ENCODE data around the gene TP53TG5.

The TP53TG5 gene

DNA sequence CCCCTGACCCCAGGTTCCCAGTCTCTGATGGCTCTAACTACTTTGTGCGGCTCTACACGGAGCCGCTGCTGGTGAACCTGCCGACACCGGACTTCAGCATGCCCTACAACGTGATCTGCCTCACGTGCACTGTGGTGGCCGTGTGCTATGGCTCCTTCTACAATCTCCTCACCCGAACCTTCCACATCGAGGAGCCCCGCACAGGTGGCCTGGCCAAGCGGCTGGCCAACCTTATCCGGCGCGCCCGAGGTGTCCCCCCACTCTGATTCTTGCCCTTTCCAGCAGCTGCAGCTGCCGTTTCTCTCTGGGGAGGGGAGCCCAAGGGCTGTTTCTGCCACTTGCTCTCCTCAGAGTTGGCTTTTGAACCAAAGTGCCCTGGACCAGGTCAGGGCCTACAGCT lies 47.4 kb upstream of the TP53TG5 start:
- Histone ChIP-seq H3K4me3 (ENCODE audit: low read depth in 1 of 2, low read length in 2 of 2) (no peak overlapping the region), H3K4me2 (ENCODE audit: insufficient read depth, low read length) (no peak overlapping the region), H3K4me1 (ENCODE audit: insufficient read depth, low read length) (no peaks in the 10 kb centered on the region), H3K27ac (ENCODE audit: low read length) (no peak overlapping the region), H3K9ac (ENCODE audit: low read depth, low read length) (no peak overlapping the region), H2AFZ (ENCODE audit: low read depth, low read length) (no peak overlapping the region), H4K20me1 (ENCODE audit: insufficient read depth, low read length) (no peaks in the 10 kb centered on the region), H3K27me3 (ENCODE audit: insufficient read depth, low read length, poor library complexity) (no peaks in the 10 kb centered on the region), H3K36me3 (ENCODE audit: insufficient read depth, low read length) (peaks cover 56% of the 10 kb centered on the region), H3K9me3 (ENCODE audit: insufficient read depth, low read length, severe bottlenecking) (no peaks in the 10 kb centered on the region), H3K79me2 (ENCODE audit: insufficient read depth, low read length) (no peaks in the 10 kb centered on the region)
- no peak for TF ChIP-seq EZH2 (IDR thresholded peaks at IDR 0.05; ENCODE audit: borderline replicate concordance, low read depth, low read length, severe bottlenecking)
- TF ChIP-seq, protein P1, sequence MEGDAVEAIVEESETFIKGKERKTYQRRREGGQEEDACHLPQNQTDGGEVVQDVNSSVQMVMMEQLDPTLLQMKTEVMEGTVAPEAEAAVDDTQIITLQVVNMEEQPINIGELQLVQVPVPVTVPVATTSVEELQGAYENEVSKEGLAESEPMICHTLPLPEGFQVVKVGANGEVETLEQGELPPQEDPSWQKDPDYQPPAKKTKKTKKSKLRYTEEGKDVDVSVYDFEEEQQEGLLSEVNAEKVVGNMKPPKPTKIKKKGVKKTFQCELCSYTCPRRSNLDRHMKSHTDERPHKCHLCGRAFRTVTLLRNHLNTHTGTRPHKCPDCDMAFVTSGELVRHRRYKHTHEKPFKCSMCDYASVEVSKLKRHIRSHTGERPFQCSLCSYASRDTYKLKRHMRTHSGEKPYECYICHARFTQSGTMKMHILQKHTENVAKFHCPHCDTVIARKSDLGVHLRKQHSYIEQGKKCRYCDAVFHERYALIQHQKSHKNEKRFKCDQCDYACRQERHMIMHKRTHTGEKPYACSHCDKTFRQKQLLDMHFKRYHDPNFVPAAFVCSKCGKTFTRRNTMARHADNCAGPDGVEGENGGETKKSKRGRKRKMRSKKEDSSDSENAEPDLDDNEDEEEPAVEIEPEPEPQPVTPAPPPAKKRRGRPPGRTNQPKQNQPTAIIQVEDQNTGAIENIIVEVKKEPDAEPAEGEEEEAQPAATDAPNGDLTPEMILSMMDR (IDR thresholded peaks at IDR 0.05; ENCODE audit: borderline replicate concordance, extremely low read depth, low read length, poor library complexity, severe bottlenecking): no peak
- ATAC-seq (ENCODE audit: insufficient read depth, low read depth): no peak
- no peak for DNase-seq

DNA sequence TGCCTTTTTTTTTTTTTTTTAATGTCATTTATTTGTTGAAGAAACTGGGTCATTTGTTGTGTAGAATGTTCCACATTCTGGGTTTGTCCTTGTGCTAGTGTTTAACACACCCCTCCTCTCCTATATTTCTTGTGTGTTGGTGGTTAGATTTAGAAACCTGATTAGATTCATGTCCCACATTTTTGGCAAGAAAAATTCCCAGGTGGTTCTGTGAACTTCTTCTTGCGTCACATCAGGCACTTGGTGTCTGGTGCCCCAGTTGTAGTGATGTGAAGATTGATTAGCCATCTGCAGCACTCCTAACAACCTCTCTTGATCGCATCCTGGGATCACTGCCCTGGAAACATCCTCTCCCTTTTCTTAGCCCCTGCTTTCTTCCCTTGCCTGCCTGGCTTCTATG lies 45.6 kb upstream of the TP53TG5 start:
- peaks cover 75% of the 10 kb centered on the region for H3K36me3 ChIP-seq (ENCODE audit: insufficient read depth, low read length)
- DNase-seq (no peak), ATAC-seq (ENCODE audit: insufficient read depth, low read depth) (no peak)

DNA sequence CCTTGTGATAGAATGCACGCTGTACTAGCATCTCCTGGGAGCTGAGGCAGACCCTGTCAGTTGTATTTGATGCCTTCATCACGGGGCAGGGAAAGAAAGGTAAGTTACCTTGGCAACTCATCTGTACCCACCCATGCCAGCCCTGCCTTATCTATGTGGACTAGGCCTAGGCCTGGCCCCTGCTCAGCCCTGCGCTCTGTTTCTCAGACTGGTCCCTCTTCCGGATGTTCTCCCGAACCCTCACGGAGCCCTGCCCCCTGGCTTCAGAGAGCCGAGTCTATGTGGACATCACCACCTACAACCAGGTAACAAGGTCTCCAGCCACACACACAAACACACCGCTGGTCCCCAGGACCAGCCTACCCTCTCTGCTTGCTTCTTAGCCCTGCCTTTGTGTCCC lies 42.0 kb upstream of the TP53TG5 start:
- Histone ChIP-seq H3K36me3 (ENCODE audit: insufficient read depth, low read length) (peaks cover 75% of the 10 kb centered on the region), H2AFZ (ENCODE audit: low read depth, low read length) (no peak overlapping the region), H3K9me3 (ENCODE audit: insufficient read depth, low read length, severe bottlenecking) (no peaks in the 10 kb centered on the region), H3K27ac (ENCODE audit: low read length) (no peak overlapping the region), H3K4me2 (ENCODE audit: insufficient read depth, low read length) (no peak overlapping the region), H3K27me3 (ENCODE audit: insufficient read depth, low read length, poor library complexity) (no peaks in the 10 kb centered on the region), H3K9ac (ENCODE audit: low read depth, low read length) (no peak overlapping the region), H4K20me1 (ENCODE audit: insufficient read depth, low read length) (peaks cover 13% of the 10 kb centered on the region; the same call in 1 of the 2 replicates), H3K4me3 (ENCODE audit: low read depth in 1 of 2, low read length in 2 of 2) (no peak overlapping the region), H3K4me1 (ENCODE audit: insufficient read depth, low read length) (peaks cover 31% of the 10 kb centered on the region), H3K79me2 (ENCODE audit: insufficient read depth, low read length) (peaks cover 39% of the 10 kb centered on the region)
- no peak for DNase-seq
- ATAC-seq (ENCODE audit: insufficient read depth, low read depth): no peak
- TF ChIP-seq, protein P1 (IDR thresholded peaks at IDR 0.05; ENCODE audit: borderline replicate concordance, extremely low read depth, low read length, poor library complexity, severe bottlenecking): no peak
- TF ChIP-seq EZH2 (IDR thresholded peaks at IDR 0.05; ENCODE audit: borderline replicate concordance, low read depth, low read length, severe bottlenecking): no peak

More for the DNA sequence above, 45.6 kb upstream of the TP53TG5 start:
- H3K4me2 ChIP-seq (ENCODE audit: insufficient read depth, low read length): no peak overlapping the region
- H3K27ac ChIP-seq (ENCODE audit: low read length): no peak overlapping the region
- no peak overlapping the region for H3K4me3 ChIP-seq (ENCODE audit: low read depth in 1 of 2, low read length in 2 of 2)
- peaks cover 6% of the 10 kb centered on the region; the same call in 1 of the 2 replicates for H4K20me1 ChIP-seq (ENCODE audit: insufficient read depth, low read length)
- H2AFZ ChIP-seq (ENCODE audit: low read depth, low read length): no peak overlapping the region
- H3K79me2 ChIP-seq (ENCODE audit: insufficient read depth, low read length): peaks cover 8% of the 10 kb centered on the region
- no peak for TF ChIP-seq EZH2 (IDR thresholded peaks at IDR 0.05; ENCODE audit: borderline replicate concordance, low read depth, low read length, severe bottlenecking)
- TF ChIP-seq, protein P1 (IDR thresholded peaks at IDR 0.05; ENCODE audit: borderline replicate concordance, extremely low read depth, low read length, poor library complexity, severe bottlenecking): no peak
- H3K27me3 ChIP-seq (ENCODE audit: insufficient read depth, low read length, poor library complexity): no peaks in the 10 kb centered on the region
- H3K9me3 ChIP-seq (ENCODE audit: insufficient read depth, low read length, severe bottlenecking): no peaks in the 10 kb centered on the region
- H3K4me1 ChIP-seq (ENCODE audit: insufficient read depth, low read length): peaks cover under 1% of the 10 kb centered on the region; the same call in 1 of the 2 replicates
- no peak overlapping the region for H3K9ac ChIP-seq (ENCODE audit: low read depth, low read length)

Measured in DND-41 (cell line).